KMS-11 (cell line): ENCODE measurements around the gene PGBD5.
A peak's percentile ranks its signal among the peaks of the same experiment; 100 is the strongest.
"Not testable (repeated sequence)": the region's sequence is repeated elsewhere in the genome, so short reads cannot be mapped to it uniquely, and the experiment has no call there.

ENCODE experiments used
- H2AFZ ChIP-seq: fragments of 200-600 bp; sonication (generic); 2 replicates; pipeline ENCODE4 v1.6.1; 2016; ENCODE audit warnings: antibody characterized with exemption, mixed run types, low read depth
- H3K27ac ChIP-seq: fragments of 200-600 bp; sonication (generic); 2 replicates; pipeline ENCODE4 v1.6.1; 2016; ENCODE audit warnings: mild to moderate bottlenecking, mixed run types
- H3K27me3 ChIP-seq: fragments of 200-600 bp; sonication (generic); 2 replicates; pipeline ENCODE4 v1.6.1; 2017; ENCODE audit warnings: mild to moderate bottlenecking, low read depth, mixed run types, moderate library complexity; ENCODE audit not compliant: insufficient read depth
- H3K36me3 ChIP-seq: fragments of 200-600 bp; sonication (generic); 2 replicates; pipeline ENCODE4 v1.6.1; 2017; ENCODE audit warnings: mild to moderate bottlenecking, mixed run types; ENCODE audit not compliant: insufficient read depth
- H3K4me1 ChIP-seq: fragments of 200-600 bp; sonication (generic); 2 replicates; pipeline ENCODE4 v1.6.1; 2016; ENCODE audit warnings: mild to moderate bottlenecking, low read depth, mixed run types; ENCODE audit not compliant: poor library complexity, severe bottlenecking
- H3K4me2 ChIP-seq: fragments of 200-600 bp; sonication (generic); 2 replicates; pipeline ENCODE4 v1.7.0; 2016; ENCODE audit warnings: mild to moderate bottlenecking, mixed run types
- H3K4me3 ChIP-seq: fragments of 200-600 bp; sonication (generic); IDR thresholded peaks from 2 replicates; pipeline ENCODE4 v1.6.1; 2017; ENCODE audit warnings: low read depth, low read length, mixed read lengths; ENCODE audit not compliant: insufficient read depth
- H3K79me2 ChIP-seq: fragments of 200-600 bp; sonication (generic); 2 replicates; pipeline ENCODE4 v1.6.1; 2016; ENCODE audit warnings: low read depth, mixed run types; ENCODE audit not compliant: insufficient read depth
- H3K9ac ChIP-seq: fragments of 200-600 bp; sonication (generic); 2 replicates; pipeline ENCODE4 v1.6.1; 2016; ENCODE audit warnings: mild to moderate bottlenecking, mixed run types
- H4K20me1 ChIP-seq: fragments of 200-600 bp; sonication (generic); 2 replicates; pipeline ENCODE4 v1.6.1; 2016; ENCODE audit warnings: mild to moderate bottlenecking, mixed run types; ENCODE audit not compliant: insufficient read depth
- CTCF ChIP-seq: fragments of 200-600 bp; sonication (generic); conservative IDR thresholded peaks from 2 replicates; pipeline ENCODE4 v1.6.1; 2017; ENCODE audit warnings: low read depth, mild to moderate bottlenecking, antibody characterized with exemption, low read length, moderate library complexity, mixed read lengths

Gene PGBD5

GRCh38 chr1:230426246-230427093 lies at the start of gene PGBD5:
PGBD5 (minus strand) TSS chr1:230426332; CDS start chr1:230425928, 404 bp downstream.
- H3K27ac ChIP-seq, result no peak within 1 kb of the TSS
- no peaks in the 10 kb centered on the region for H3K79me2 ChIP-seq
- no peaks in the 10 kb centered on the region for H3K36me3 ChIP-seq
- H2AFZ ChIP-seq, result peak within 1 kb of the TSS; percentile 38; the same call in 1 of the 2 replicates
- H3K9ac ChIP-seq, result no peak within 1 kb of the TSS
- no peaks in the 10 kb centered on the region for H3K27me3 ChIP-seq
- no peak within 1 kb of the TSS for H3K4me3 ChIP-seq
- TF ChIP-seq CTCF, result no peak
- no peaks in the 10 kb centered on the region for H4K20me1 ChIP-seq
- H3K4me1 ChIP-seq, result no peaks in the 10 kb centered on the region
- peak within 1 kb of the TSS; percentile 61 for H3K4me2 ChIP-seq

- not testable (repeated sequence) for H2AFZ ChIP-seq, H3K27me3 ChIP-seq, H3K79me2 ChIP-seq, H3K4me2 ChIP-seq, H4K20me1 ChIP-seq, H3K9ac ChIP-seq, H3K36me3 ChIP-seq, H3K4me3 ChIP-seq, H3K27ac ChIP-seq
- peaks cover 16% of the 10 kb centered on the region for H3K4me1 ChIP-seq
These were observed 48.8 kb upstream of the PGBD5 start for GRCh38 chr1:230474924-230475323.

- H3K9ac ChIP-seq, result not testable (repeated sequence)
These were observed 44.6 kb upstream of the PGBD5 start for GRCh38 chr1:230470750-230471149.

GRCh38 chr1:230469271-230469670 lies 43.1 kb upstream of the PGBD5 start:
- no peak overlapping the region for H3K4me3 ChIP-seq
- no peaks in the 10 kb centered on the region for H3K27me3 ChIP-seq
- H3K4me1 ChIP-seq, result peaks cover 10% of the 10 kb centered on the region
- no peaks in the 10 kb centered on the region for H3K36me3 ChIP-seq
- H3K4me2 ChIP-seq, result no peak overlapping the region
- H4K20me1 ChIP-seq, result no peaks in the 10 kb centered on the region
- no peak overlapping the region for H3K27ac ChIP-seq
- no peak for TF ChIP-seq CTCF
- H3K79me2 ChIP-seq, result no peaks in the 10 kb centered on the region
- H3K9ac ChIP-seq, result no peak overlapping the region
- H2AFZ ChIP-seq, result no peak overlapping the region

More at GRCh38 chr1:230470750-230471149, 44.6 kb upstream of the PGBD5 start:
- H3K79me2 ChIP-seq, H3K4me2 ChIP-seq, H4K20me1 ChIP-seq, H3K27me3 ChIP-seq, H3K27ac ChIP-seq, H2AFZ ChIP-seq, H3K4me3 ChIP-seq, H3K36me3 ChIP-seq: not testable (repeated sequence)
- peaks cover 16% of the 10 kb centered on the region for H3K4me1 ChIP-seq

GRCh38 chr1:230465691-230466090 lies 39.6 kb upstream of the PGBD5 start:
- H3K4me2 ChIP-seq, result no peak overlapping the region
- no peaks in the 10 kb centered on the region for H3K27me3 ChIP-seq
- H3K27ac ChIP-seq, result no peak overlapping the region
- no peaks in the 10 kb centered on the region for H3K36me3 ChIP-seq
- H3K4me1 ChIP-seq, result no peaks in the 10 kb centered on the region
- TF ChIP-seq CTCF, result no peak
- no peaks in the 10 kb centered on the region for H3K79me2 ChIP-seq
- no peak overlapping the region for H2AFZ ChIP-seq
- H3K4me3 ChIP-seq, result no peak overlapping the region
- no peaks in the 10 kb centered on the region for H4K20me1 ChIP-seq
- H3K9ac ChIP-seq, result no peak overlapping the region
